ENCODE data around the gene GNMT.
A peak's percentile ranks its signal among the peaks of the same experiment; 100 is the strongest.

Gene GNMT

GRCh38 chr6:42929821-42930360, 30.7 kb upstream of the GNMT start:
- Histone ChIP-seq H3K36me3 (ENCODE audit: insufficient read depth, low read length) (peaks cover 9% of the 10 kb centered on the region; the same call in 1 of the 2 replicates), H3K79me2 (ENCODE audit: insufficient read depth, low read length) (peaks cover 46% of the 10 kb centered on the region), H3K4me2 (ENCODE audit: low read depth, low read length, poor library complexity, severe bottlenecking) (peak overlapping the region; percentile 81), H3K4me1 (ENCODE audit: insufficient read depth, low read length, poor library complexity, severe bottlenecking) (peaks cover 45% of the 10 kb centered on the region), H2AFZ (ENCODE audit: low read length) (peak overlapping the region; percentile 76), H3K4me3 (ENCODE audit: low read length, poor library complexity, severe bottlenecking) (peak overlapping the region; percentile 90), H4K20me1 (ENCODE audit: insufficient read depth, low read length, poor library complexity, severe bottlenecking) (peaks cover 42% of the 10 kb centered on the region), H3F3A (ENCODE audit: low read depth) (peaks cover 18% of the 10 kb centered on the region), H3K9me3 (ENCODE audit: insufficient read depth, low read depth, low read length) (no peaks in the 10 kb centered on the region), H3K9ac (ENCODE audit: low read depth, low read length, poor library complexity, severe bottlenecking) (peak overlapping the region; percentile 97), H3K9me2 (replicated peaks; ENCODE audit: low read depth, low read length) (no peaks in the 10 kb centered on the region), H3K27me3 (ENCODE audit: insufficient read depth, low read length, poor library complexity, severe bottlenecking) (no peaks in the 10 kb centered on the region)
- TF ChIP-seq CTCF (conservative IDR thresholded peaks at IDR 0.05; ENCODE audit: low read length) (no peak), EZH2phosphoT487 (IDR thresholded peaks at IDR 0.05; ENCODE audit: borderline replicate concordance) (no peak)

GRCh38 chr6:42932412-42932811, 28.1 kb upstream of the GNMT start:
- peaks cover 18% of the 10 kb centered on the region for H3F3A ChIP-seq (ENCODE audit: low read depth)
- peak overlapping the region; percentile 90 for H3K4me3 ChIP-seq (ENCODE audit: low read length, poor library complexity, severe bottlenecking)
- peak overlapping the region; percentile 97 for H3K9ac ChIP-seq (ENCODE audit: low read depth, low read length, poor library complexity, severe bottlenecking)
- no peaks in the 10 kb centered on the region for H3K9me3 ChIP-seq (ENCODE audit: insufficient read depth, low read depth, low read length)
- peaks cover 34% of the 10 kb centered on the region; the same call in 1 of the 2 replicates for H3K36me3 ChIP-seq (ENCODE audit: insufficient read depth, low read length)
- TF ChIP-seq CTCF (conservative IDR thresholded peaks at IDR 0.05; ENCODE audit: low read length) (no peak), EZH2phosphoT487 (IDR thresholded peaks at IDR 0.05; ENCODE audit: borderline replicate concordance) (no peak)
- H2AFZ ChIP-seq (ENCODE audit: low read length), result no peak overlapping the region
- H3K27me3 ChIP-seq (ENCODE audit: insufficient read depth, low read length, poor library complexity, severe bottlenecking), result no peaks in the 10 kb centered on the region
- peaks cover 71% of the 10 kb centered on the region for H3K79me2 ChIP-seq (ENCODE audit: insufficient read depth, low read length)
- H3K9me2 ChIP-seq (replicated peaks; ENCODE audit: low read depth, low read length), result no peaks in the 10 kb centered on the region
- H3K4me2 ChIP-seq (ENCODE audit: low read depth, low read length, poor library complexity, severe bottlenecking), result peak overlapping the region; percentile 89
- peaks cover 45% of the 10 kb centered on the region for H3K4me1 ChIP-seq (ENCODE audit: insufficient read depth, low read length, poor library complexity, severe bottlenecking)
- peaks cover 59% of the 10 kb centered on the region for H4K20me1 ChIP-seq (ENCODE audit: insufficient read depth, low read length, poor library complexity, severe bottlenecking)

DNA sequence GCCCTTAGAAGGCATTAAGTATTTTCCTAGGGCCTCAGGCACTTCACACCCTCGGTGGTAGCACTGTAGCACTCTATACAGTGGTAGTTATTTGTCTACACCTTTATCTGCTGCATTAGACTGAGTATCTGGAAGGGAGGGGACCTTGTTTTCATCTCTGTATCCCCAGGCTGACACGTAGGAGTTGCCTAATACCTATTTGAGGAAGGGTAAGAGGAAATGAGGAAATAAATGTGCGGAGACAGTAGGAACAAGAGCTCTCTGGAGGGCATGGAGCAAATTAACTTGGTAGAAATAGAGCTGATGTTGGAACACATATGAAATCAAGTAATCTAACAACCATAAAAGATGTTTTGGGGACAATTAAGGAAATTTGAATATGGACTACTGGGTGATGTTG, 27.3 kb upstream of the GNMT start:
- peaks cover 42% of the 10 kb centered on the region; the same call in 1 of the 2 replicates for H3K36me3 ChIP-seq (ENCODE audit: insufficient read depth, low read length)
- no peak overlapping the region for H2AFZ ChIP-seq (ENCODE audit: low read length)
- H3K4me3 ChIP-seq (ENCODE audit: low read length, poor library complexity, severe bottlenecking), result peak overlapping the region; percentile 90
- H3K79me2 ChIP-seq (ENCODE audit: insufficient read depth, low read length), result peaks cover 79% of the 10 kb centered on the region
- TF ChIP-seq EZH2phosphoT487 (IDR thresholded peaks at IDR 0.05; ENCODE audit: borderline replicate concordance) (no peak), CTCF (conservative IDR thresholded peaks at IDR 0.05; ENCODE audit: low read length) (no peak)
- H3K4me1 ChIP-seq (ENCODE audit: insufficient read depth, low read length, poor library complexity, severe bottlenecking), result peaks cover 42% of the 10 kb centered on the region
- H3F3A ChIP-seq (ENCODE audit: low read depth), result peaks cover 18% of the 10 kb centered on the region
- H3K9me2 ChIP-seq (replicated peaks; ENCODE audit: low read depth, low read length), result no peaks in the 10 kb centered on the region
- peak overlapping the region; percentile 89 for H3K4me2 ChIP-seq (ENCODE audit: low read depth, low read length, poor library complexity, severe bottlenecking)
- peaks cover 66% of the 10 kb centered on the region for H4K20me1 ChIP-seq (ENCODE audit: insufficient read depth, low read length, poor library complexity, severe bottlenecking)
- H3K27me3 ChIP-seq (ENCODE audit: insufficient read depth, low read length, poor library complexity, severe bottlenecking), result no peaks in the 10 kb centered on the region
- H3K9me3 ChIP-seq (ENCODE audit: insufficient read depth, low read depth, low read length), result no peaks in the 10 kb centered on the region
- peak overlapping the region; percentile 97 for H3K9ac ChIP-seq (ENCODE audit: low read depth, low read length, poor library complexity, severe bottlenecking)
